ENCODE measurements around the gene SERPINA5. TPM values are rescaled to one million over a fixed set of nuclear protein-coding genes. Genes with fewer than 3 reads are reported as not detected.

Gene SERPINA5
- total and polyA plus RNA-seq, 2 of the 13 experiments (the other 11 are each of a cell fraction or from before 2014, with no cell fraction given): 449 to 498 TPM

DNA sequence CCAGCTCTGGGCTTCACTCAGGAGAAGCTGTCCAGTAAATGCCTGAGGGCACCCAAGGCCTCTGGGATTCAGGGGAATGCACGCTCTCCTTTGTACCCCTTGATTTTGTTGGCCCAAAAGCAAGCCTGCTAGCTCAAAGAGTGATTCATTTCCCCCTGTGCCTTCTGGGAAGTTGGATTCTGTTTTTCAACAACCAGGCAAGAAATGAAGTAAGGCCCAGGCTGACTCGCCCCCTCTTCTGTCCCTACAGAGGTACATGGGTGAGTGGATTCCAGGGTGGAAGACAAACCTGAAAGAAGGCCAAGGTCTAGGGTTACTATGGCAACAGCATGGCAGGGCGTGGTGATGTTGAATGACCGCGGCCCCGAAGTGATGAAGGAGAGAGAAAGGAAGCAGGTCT lies 9.3 kb upstream of the SERPINA5 start:
- no peak overlapping the region for H2AFZ ChIP-seq (ENCODE audit: low read length)
- ChIA-PET POLR2A (interaction anchor here (0.6 to 8.1 kb wide), 9 partner anchors 10 to 183 kb away, joined by 4 to 142 read pairs (median 35); partner anchors contain the start of genes SERPINA1, SERPINA3, SERPINA4 and SERPINA5), CTCF (ENCODE audit: low intra/inter-chr PET ratio, low total read pairs) (no interaction called here)
- peak overlapping the region; percentile 66 for H3K4me2 ChIP-seq (ENCODE audit: low read depth, low read length)
- peak overlapping the region; percentile 94 for H3K27ac ChIP-seq (ENCODE audit: extremely low read length, insufficient read depth, low read length)
- peaks cover 89% of the 10 kb centered on the region for H3K4me1 ChIP-seq (ENCODE audit: insufficient read depth, low read length)
- no peaks in the 10 kb centered on the region for H3K27me3 ChIP-seq (ENCODE audit: control insufficient read depth in 1 of 2, insufficient read depth in 2 of 2, low read length in 2 of 2)
- H3K9ac ChIP-seq (ENCODE audit: insufficient read depth, low read depth, low read length): peak overlapping the region; percentile 41; the same call in 1 of the 2 replicates
- no peaks in the 10 kb centered on the region for H3K36me3 ChIP-seq (replicated peaks in 1 of 2; ENCODE audit: control insufficient read depth in 1 of 2, insufficient read depth in 2 of 2, low read length in 2 of 2)
- FAIRE-seq: no peak
- peak; percentile 37 for DNase-seq (ENCODE audit: low spot score)
- in situ Hi-C loops (cut with HindIII; ENCODE audit: extremely low pct_ligation_motif_present, low pct_unique_long_range_greater_than_20kb) (no loop called here), intact Hi-C loops (cut with micrococcal nuclease; ENCODE audit: unreplicated experiment) (no loop called here)
- H3K79me2 ChIP-seq (ENCODE audit: insufficient read depth, low read length): no peaks in the 10 kb centered on the region
- 77% methylated on average over 6 of the region's 6 CpGs for WGBS (ENCODE audit: low lambda C conversion rate)
- H4K20me1 ChIP-seq (ENCODE audit: insufficient read depth, low read length): no peaks in the 10 kb centered on the region
- BruUV-seq (replicated peaks): no TSS peak
- H3K4me3 ChIP-seq (replicated peaks in 1 of 3; ENCODE audit: insufficient read depth in 1 of 3, low read depth in 2 of 3, low read length in 3 of 3): no peak overlapping the region
- H3K9me3 ChIP-seq (ENCODE audit: low read length): no peaks in the 10 kb centered on the region
- peak; percentile 7; the same call in 2 of the 3 replicates for ATAC-seq
- peak; percentile 29; the same call in 1 of the 2 replicates for TF ChIP-seq RARA (CRISPR knock-in tag; IDR thresholded peaks at IDR 0.05)
- TF ChIP-seq MYNN (CRISPR knock-in tag; IDR thresholded peaks at IDR 0.05; ENCODE audit: low read depth): 0 out of 2 replicates have a peak, but pooled peaks have one; percentile 34
- TF ChIP-seq, protein P1, sequence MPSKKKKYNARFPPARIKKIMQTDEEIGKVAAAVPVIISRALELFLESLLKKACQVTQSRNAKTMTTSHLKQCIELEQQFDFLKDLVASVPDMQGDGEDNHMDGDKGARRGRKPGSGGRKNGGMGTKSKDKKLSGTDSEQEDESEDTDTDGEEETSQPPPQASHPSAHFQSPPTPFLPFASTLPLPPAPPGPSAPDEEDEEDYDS (CRISPR knock-in tag; IDR thresholded peaks at IDR 0.05): peak; percentile 38; the same call in 1 of the 2 replicates
- TF ChIP-seq ZNF17 (CRISPR knock-in tag; IDR thresholded peaks at IDR 0.05): no peak
- TF ChIP-seq CC2D1A (CRISPR knock-in tag; IDR thresholded peaks at IDR 0.05): 0 out of 2 replicates have a peak, but pooled peaks have one; percentile 8
- TF ChIP-seq RFX1 (IDR thresholded peaks at IDR 0.05): peak; percentile 55
- no peak for TF ChIP-seq ZFP37 (CRISPR knock-in tag; IDR thresholded peaks at IDR 0.05; ENCODE audit: borderline replicate concordance)
- TF ChIP-seq ATF1 (CRISPR knock-in tag; IDR thresholded peaks at IDR 0.05): no peak
- TF ChIP-seq ZNF292 (CRISPR knock-in tag; IDR thresholded peaks at IDR 0.05; ENCODE audit: borderline replicate concordance, low read depth): no peak
- TF ChIP-seq, protein P2, sequence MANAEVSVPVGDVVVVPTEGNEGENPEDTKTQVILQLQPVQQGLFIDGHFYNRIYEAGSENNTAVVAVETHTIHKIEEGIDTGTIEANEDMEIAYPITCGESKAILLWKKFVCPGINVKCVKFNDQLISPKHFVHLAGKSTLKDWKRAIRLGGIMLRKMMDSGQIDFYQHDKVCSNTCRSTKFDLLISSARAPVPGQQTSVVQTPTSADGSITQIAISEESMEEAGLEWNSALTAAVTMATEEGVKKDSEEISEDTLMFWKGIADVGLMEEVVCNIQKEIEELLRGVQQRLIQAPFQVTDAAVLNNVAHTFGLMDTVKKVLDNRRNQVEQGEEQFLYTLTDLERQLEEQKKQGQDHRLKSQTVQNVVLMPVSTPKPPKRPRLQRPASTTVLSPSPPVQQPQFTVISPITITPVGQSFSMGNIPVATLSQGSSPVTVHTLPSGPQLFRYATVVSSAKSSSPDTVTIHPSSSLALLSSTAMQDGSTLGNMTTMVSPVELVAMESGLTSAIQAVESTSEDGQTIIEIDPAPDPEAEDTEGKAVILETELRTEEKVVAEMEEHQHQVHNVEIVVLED (CRISPR knock-in tag; IDR thresholded peaks at IDR 0.05; ENCODE audit: borderline replicate concordance): no peak
- TF ChIP-seq, protein P3, sequence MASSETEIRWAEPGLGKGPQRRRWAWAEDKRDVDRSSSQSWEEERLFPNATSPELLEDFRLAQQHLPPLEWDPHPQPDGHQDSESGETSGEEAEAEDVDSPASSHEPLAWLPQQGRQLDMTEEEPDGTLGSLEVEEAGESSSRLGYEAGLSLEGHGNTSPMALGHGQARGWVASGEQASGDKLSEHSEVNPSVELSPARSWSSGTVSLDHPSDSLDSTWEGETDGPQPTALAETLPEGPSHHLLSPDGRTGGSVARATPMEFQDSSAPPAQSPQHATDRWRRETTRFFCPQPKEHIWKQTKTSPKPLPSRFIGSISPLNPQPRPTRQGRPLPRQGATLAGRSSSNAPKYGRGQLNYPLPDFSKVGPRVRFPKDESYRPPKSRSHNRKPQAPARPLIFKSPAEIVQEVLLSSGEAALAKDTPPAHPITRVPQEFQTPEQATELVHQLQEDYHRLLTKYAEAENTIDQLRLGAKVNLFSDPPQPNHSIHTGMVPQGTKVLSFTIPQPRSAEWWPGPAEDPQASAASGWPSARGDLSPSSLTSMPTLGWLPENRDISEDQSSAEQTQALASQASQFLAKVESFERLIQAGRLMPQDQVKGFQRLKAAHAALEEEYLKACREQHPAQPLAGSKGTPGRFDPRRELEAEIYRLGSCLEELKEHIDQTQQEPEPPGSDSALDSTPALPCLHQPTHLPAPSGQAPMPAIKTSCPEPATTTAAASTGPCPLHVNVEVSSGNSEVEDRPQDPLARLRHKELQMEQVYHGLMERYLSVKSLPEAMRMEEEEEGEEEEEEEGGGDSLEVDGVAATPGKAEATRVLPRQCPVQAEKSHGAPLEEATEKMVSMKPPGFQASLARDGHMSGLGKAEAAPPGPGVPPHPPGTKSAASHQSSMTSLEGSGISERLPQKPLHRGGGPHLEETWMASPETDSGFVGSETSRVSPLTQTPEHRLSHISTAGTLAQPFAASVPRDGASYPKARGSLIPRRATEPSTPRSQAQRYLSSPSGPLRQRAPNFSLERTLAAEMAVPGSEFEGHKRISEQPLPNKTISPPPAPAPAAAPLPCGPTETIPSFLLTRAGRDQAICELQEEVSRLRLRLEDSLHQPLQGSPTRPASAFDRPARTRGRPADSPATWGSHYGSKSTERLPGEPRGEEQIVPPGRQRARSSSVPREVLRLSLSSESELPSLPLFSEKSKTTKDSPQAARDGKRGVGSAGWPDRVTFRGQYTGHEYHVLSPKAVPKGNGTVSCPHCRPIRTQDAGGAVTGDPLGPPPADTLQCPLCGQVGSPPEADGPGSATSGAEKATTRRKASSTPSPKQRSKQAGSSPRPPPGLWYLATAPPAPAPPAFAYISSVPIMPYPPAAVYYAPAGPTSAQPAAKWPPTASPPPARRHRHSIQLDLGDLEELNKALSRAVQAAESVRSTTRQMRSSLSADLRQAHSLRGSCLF (CRISPR knock-in tag; IDR thresholded peaks at IDR 0.05; ENCODE audit: borderline replicate concordance): no peak
- TF ChIP-seq ZNF644 (CRISPR knock-in tag; IDR thresholded peaks at IDR 0.05; ENCODE audit: low read depth): 0 out of 2 replicates have a peak, but pooled peaks have one; percentile 26
- 0 out of 2 replicates have a peak, but pooled peaks have one; percentile 17 for TF ChIP-seq KLF6 (CRISPR knock-in tag; IDR thresholded peaks at IDR 0.05)
- TF ChIP-seq, protein P4, sequence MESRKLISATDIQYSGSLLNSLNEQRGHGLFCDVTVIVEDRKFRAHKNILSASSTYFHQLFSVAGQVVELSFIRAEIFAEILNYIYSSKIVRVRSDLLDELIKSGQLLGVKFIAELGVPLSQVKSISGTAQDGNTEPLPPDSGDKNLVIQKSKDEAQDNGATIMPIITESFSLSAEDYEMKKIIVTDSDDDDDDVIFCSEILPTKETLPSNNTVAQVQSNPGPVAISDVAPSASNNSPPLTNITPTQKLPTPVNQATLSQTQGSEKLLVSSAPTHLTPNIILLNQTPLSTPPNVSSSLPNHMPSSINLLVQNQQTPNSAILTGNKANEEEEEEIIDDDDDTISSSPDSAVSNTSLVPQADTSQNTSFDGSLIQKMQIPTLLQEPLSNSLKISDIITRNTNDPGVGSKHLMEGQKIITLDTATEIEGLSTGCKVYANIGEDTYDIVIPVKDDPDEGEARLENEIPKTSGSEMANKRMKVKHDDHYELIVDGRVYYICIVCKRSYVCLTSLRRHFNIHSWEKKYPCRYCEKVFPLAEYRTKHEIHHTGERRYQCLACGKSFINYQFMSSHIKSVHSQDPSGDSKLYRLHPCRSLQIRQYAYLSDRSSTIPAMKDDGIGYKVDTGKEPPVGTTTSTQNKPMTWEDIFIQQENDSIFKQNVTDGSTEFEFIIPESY (CRISPR knock-in tag; IDR thresholded peaks at IDR 0.05): 0 out of 2 replicates have a peak, but pooled peaks have one; percentile 13
